DLD1 (cell line): ENCODE measurements around the gene CLUH.

Source experiments
- in situ Hi-C: cut with HindIII; loops from 2 replicates; pipeline ENCODE4 v1.10.0; 2017; ENCODE audit warnings: low sequenced_read_pairs

The CLUH gene

GRCh38 chr17:2711608-2712299 lies at the start of gene CLUH:
CLUH (minus strand) TSS chr17:2711764; CDS start chr17:2711661, 103 bp downstream.
- in situ Hi-C loops, result no loop called here

GRCh38 chr17:2758870-2759269 lies 47.3 kb upstream of the CLUH start:
- in situ Hi-C loops, result loop anchor here (25.0 kb wide), 2 partner anchors 103 to 272 kb away; no protein-coding TSS in a partner anchor

- in situ Hi-C loops, result loop anchor here (25.0 kb wide), 2 partner anchors 106 to 269 kb away; no protein-coding TSS in a partner anchor
These were observed 44.5 kb upstream of the CLUH start for GRCh38 chr17:2755891-2756724.

GRCh38 chr17:2751491-2751890 lies 39.9 kb upstream of the CLUH start:
- in situ Hi-C loops, result loop anchor here (25.0 kb wide), 2 partner anchors 111 to 264 kb away; no protein-coding TSS in a partner anchor

- in situ Hi-C loops, result loop anchor here (25.0 kb wide), 2 partner anchors 112 to 263 kb away; no protein-coding TSS in a partner anchor
These were observed 39.2 kb upstream of the CLUH start for GRCh38 chr17:2750721-2751120.

GRCh38 chr17:2749784-2750181 lies 38.2 kb upstream of the CLUH start:
- in situ Hi-C loops, result loop anchor here (25.0 kb wide), 2 partner anchors 113 to 262 kb away; no protein-coding TSS in a partner anchor

- in situ Hi-C loops, result no loop called here
These were observed 37.7 kb upstream of the CLUH start, which contains the start of gene CCDC92B for GRCh38 chr17:2749058-2749783. CCDC92B (minus strand) TSS chr17:2749652; CDS start chr17:2735145, 14,507 bp downstream.

GRCh38 chr17:2745317-2746037 lies 33.9 kb upstream of the CLUH start:
- in situ Hi-C loops, result no loop called here

GRCh38 chr17:2737693-2738092 lies 26.1 kb upstream of the CLUH start:
- in situ Hi-C loops, result no loop called here

- in situ Hi-C loops, result no loop called here
These were observed 25.4 kb upstream of the CLUH start for GRCh38 chr17:2736956-2737355.

GRCh38 chr17:2735896-2736295 lies 24.3 kb upstream of the CLUH start:
- in situ Hi-C loops, result no loop called here

- in situ Hi-C loops, result no loop called here
These were observed 23.4 kb upstream of the CLUH start for GRCh38 chr17:2734939-2735338.

- in situ Hi-C loops, result no loop called here
These were observed 20.2 kb upstream of the CLUH start for GRCh38 chr17:2731807-2732206.

GRCh38 chr17:2730764-2731353 lies 19.3 kb upstream of the CLUH start:
- in situ Hi-C loops, result no loop called here

GRCh38 chr17:2724784-2725164 lies 13.2 kb upstream of the CLUH start:
- in situ Hi-C loops, result no loop called here

GRCh38 chr17:2723997-2724783 lies 12.6 kb upstream of the CLUH start:
- in situ Hi-C loops, result no loop called here

GRCh38 chr17:2723505-2723996 lies 12.0 kb upstream of the CLUH start:
- in situ Hi-C loops, result no loop called here

GRCh38 chr17:2722611-2723010 lies 11.0 kb upstream of the CLUH start:
- in situ Hi-C loops, result no loop called here

GRCh38 chr17:2721603-2722002 lies 10.0 kb upstream of the CLUH start:
- in situ Hi-C loops, result no loop called here
